Thyroid gland (tissue), 4 donors: Measurements from ENCODE around the gene WIPF1. TPM values are rescaled to one million over a fixed set of nuclear protein-coding genes. Genes with fewer than 3 reads are reported as not detected.
A peak's percentile ranks its signal among the peaks of the same experiment; 100 is the strongest.

Source experiments
- DNase-seq, 2 donors: peaks; one replicate each; pipeline ENCODE4 v3.0.0-alpha.2; 2019
- H3K27ac ChIP-seq, 3 donors: fragments of 200-600 bp; sonication (generic); 1 replicate in 2 of 3; 2 replicates in 1 of 3; pipeline ENCODE4 v1.5.1; 2016 to 2019; ENCODE audit warnings: mild to moderate bottlenecking in 1 of 3, moderate library complexity in 1 of 3
- H3K27me3 ChIP-seq: fragments of 200-600 bp; sonication (generic); one replicate; pipeline ENCODE4 v1.5.1; 2019
- H3K36me3 ChIP-seq, 2 donors: fragments of 200-600 bp; sonication (generic); one replicate each; pipeline ENCODE4 v1.5.1; 2016 to 2019
- H3K4me1 ChIP-seq, 2 donors: fragments of 200-600 bp; sonication (generic); one replicate each; pipeline ENCODE4 v1.5.1; 2017 to 2019
- H3K4me3 ChIP-seq, 3 donors: fragments of 200-600 bp; sonication (generic); replicated peaks in 1 of 3; 1 replicate in 2 of 3; 2 replicates in 1 of 3; pipeline ENCODE4 v1.5.1; 2016; ENCODE audit warnings: mild to moderate bottlenecking in 1 of 3
- H3K9me3 ChIP-seq: fragments of 200-600 bp; sonication (generic); one replicate; pipeline ENCODE4 v1.5.1; 2017
- CTCF ChIP-seq, 6 experiments: fragments of 200-600 bp in 3 of 6; fragments of 450-650 bp in 3 of 6; sonication (generic) in 3 of 6; IDR thresholded peaks; one replicate each; pipeline ENCODE4 v1.5.1; 2016 to 2019; ENCODE audit warnings: antibody characterized with exemption in 6 of 6, mild to moderate bottlenecking in 2 of 6, inconsistent platforms in 1 of 6, moderate library complexity in 1 of 6
- POLR2A ChIP-seq, 2 donors: fragments of 450-650 bp; IDR thresholded peaks; one replicate each; pipeline ENCODE4 v1.6.1; 2017; ENCODE audit warnings: antibody characterized with exemption in 2 of 2, mild to moderate bottlenecking in 2 of 2, moderate library complexity in 1 of 2
- WGBS, 2 donors: methylation state at CpG; one replicate each; pipeline ENCODE4 v1.1.5; 2017; 5-methylcytosine and 5-hydroxymethylcytosine counted together
- intact Hi-C: fragments of 100-400 bp; cut with DNase I; formaldehyde crosslinking; loops from one replicate; pipeline ENCODE4 v1.15.1; 2023
- total RNA-seq, 4 donors: library from RNA; depleted of rRNA; stranded (reverse); fragments of >200 nt; gene quantifications; one replicate each; pipeline ENCODE4 v1.2.3, GENCODE V29; 2016

Gene WIPF1
- total RNA-seq, 4 donors from 2014 or later, result 15.2 to 32.7 (median 21.3) TPM

- no peaks in the 10 kb centered on the region for H3K9me3 ChIP-seq
- H3K27ac ChIP-seq, result peak overlapping the region; percentile 46 to 61 (median 47)
- H3K4me1 ChIP-seq, result peaks cover 21 to 31% of the 10 kb centered on the region in 2 donors
- TF ChIP-seq CTCF (IDR thresholded peaks at IDR 0.05), result no peak
- no peak for TF ChIP-seq POLR2A (IDR thresholded peaks at IDR 0.05)
- 44 to 45% methylated on average over 7 of the region's 7 CpGs for WGBS, 2 donors
- intact Hi-C loops, result no loop called here
- DNase-seq, result no peak
- no peaks in the 10 kb centered on the region for H3K27me3 ChIP-seq
- no peak overlapping the region for H3K4me3 ChIP-seq
- H3K36me3 ChIP-seq, result no peaks in the 10 kb centered on the region
Observed at GRCh38 chr2:174632841-174633622, 35.4 kb upstream of the WIPF1 start.

GRCh38 chr2:174631009-174631981 is 33.7 kb upstream of the WIPF1 start:
- intact Hi-C loops, result no loop called here
- no peak for DNase-seq
- H3K36me3 ChIP-seq, result no peaks in the 10 kb centered on the region
- TF ChIP-seq POLR2A (IDR thresholded peaks at IDR 0.05) (no peak), CTCF (IDR thresholded peaks at IDR 0.05) (no peak)
- H3K4me3 ChIP-seq, result no peak overlapping the region
- no peak overlapping the region for H3K27ac ChIP-seq
- H3K27me3 ChIP-seq, result no peaks in the 10 kb centered on the region
- no peaks in the 10 kb centered on the region for H3K9me3 ChIP-seq
- H3K4me1 ChIP-seq, result peaks cover 21 to 31% of the 10 kb centered on the region in 2 donors
- 91 to 92% methylated on average over 11 of the region's 11 CpGs for WGBS, 2 donors

- H3K4me1 ChIP-seq, result peaks cover 21 to 30% of the 10 kb centered on the region in 2 donors
- H3K27me3 ChIP-seq, result no peaks in the 10 kb centered on the region
- intact Hi-C loops, result no loop called here
- no peaks in the 10 kb centered on the region for H3K9me3 ChIP-seq
- TF ChIP-seq CTCF (IDR thresholded peaks at IDR 0.05), result no peak
- TF ChIP-seq POLR2A (IDR thresholded peaks at IDR 0.05), result no peak
- WGBS, 2 donors, result 90 to 95% methylated on average over 3 of the region's 3 CpGs
- H3K36me3 ChIP-seq, result no peaks in the 10 kb centered on the region
- H3K4me3 ChIP-seq, result no peak overlapping the region
- no peak for DNase-seq
- H3K27ac ChIP-seq, result no peak overlapping the region
Observed at GRCh38 chr2:174630107-174630506, 32.5 kb upstream of the WIPF1 start.

- 91 to 95% methylated on average over 6 of the region's 6 CpGs for WGBS, 2 donors
Observed at GRCh38 chr2:174629506-174629905, 31.9 kb upstream of the WIPF1 start.

More at GRCh38 chr2:174629506-174629905, 31.9 kb upstream of the WIPF1 start:
- Histone ChIP-seq H3K27me3 (no peaks in the 10 kb centered on the region), H3K9me3 (no peaks in the 10 kb centered on the region), H3K27ac (no peak overlapping the region), H3K4me3 (no peak overlapping the region), H3K4me1 (peaks cover 18 to 24% of the 10 kb centered on the region in 2 donors), H3K36me3 (no peaks in the 10 kb centered on the region)
- intact Hi-C loops, result no loop called here
- TF ChIP-seq CTCF (IDR thresholded peaks at IDR 0.05) (no peak), POLR2A (IDR thresholded peaks at IDR 0.05) (no peak)
- DNase-seq, result no peak
